DOHH2 (cell line): Measurements from ENCODE around the gene CNTN3.

ENCODE experiments used
- H3F3A ChIP-seq: fragments of 200-600 bp; sonication (generic), shearing (Covaris generic); 2 replicates; pipeline ENCODE4 v1.6.0; 2016; ENCODE audit warnings: antibody characterized with exemption, mild to moderate bottlenecking; ENCODE audit not compliant: control insufficient read depth, insufficient read depth
- H3K27ac ChIP-seq: fragments of 200-600 bp; sonication (generic); 2 replicates; pipeline ENCODE4 v1.5.1; 2014; ENCODE audit warnings: low read depth, mild to moderate bottlenecking, low read length, moderate library complexity
- H3K27me3 ChIP-seq: fragments of 200-600 bp; sonication (generic); 2 replicates; pipeline ENCODE4 v1.6.1; 2014; ENCODE audit warnings: mild to moderate bottlenecking, low read length, mixed read lengths; ENCODE audit not compliant: control insufficient read depth
- H3K36me3 ChIP-seq: fragments of 200-600 bp; sonication (generic); 2 replicates; pipeline ENCODE4 v1.6.1; 2014; ENCODE audit warnings: mild to moderate bottlenecking, low read length, moderate library complexity, mixed read lengths; ENCODE audit not compliant: control insufficient read depth
- H3K4me1 ChIP-seq: fragments of 200-600 bp; sonication (generic); 2 replicates; pipeline ENCODE4 v1.6.1; 2014; ENCODE audit warnings: mild to moderate bottlenecking, low read length, mixed read lengths; ENCODE audit not compliant: control insufficient read depth
- H3K4me2 ChIP-seq: fragments of 200-600 bp; sonication (generic); 2 replicates; pipeline ENCODE4 v1.6.0; 2014; ENCODE audit warnings: mild to moderate bottlenecking, low read length, moderate library complexity
- H3K4me3 ChIP-seq: fragments of 200-600 bp; sonication (generic); 2 replicates; pipeline ENCODE4 v1.5.1; 2014; ENCODE audit warnings: mild to moderate bottlenecking, low read length, mixed read lengths
- H3K79me2 ChIP-seq: fragments of 200-600 bp; sonication (generic); 2 replicates; pipeline ENCODE4 v1.6.1; 2014; ENCODE audit warnings: mild to moderate bottlenecking, low read length, mixed read lengths; ENCODE audit not compliant: control insufficient read depth
- H3K9me2 ChIP-seq: fragments of 200-600 bp; sonication (generic); replicated peaks from 2 replicates; pipeline ENCODE4 v1.6.1; 2014; ENCODE audit warnings: mild to moderate bottlenecking, low read length, mixed read lengths; ENCODE audit not compliant: control insufficient read depth
- H3K9me3 ChIP-seq: fragments of 200-600 bp; sonication (generic); 2 replicates; pipeline ENCODE4 v1.6.1; 2014; ENCODE audit warnings: antibody characterized with exemption, low read length, mixed read lengths; ENCODE audit not compliant: control insufficient read depth, insufficient read depth
- H4K20me1 ChIP-seq: fragments of 200-600 bp; sonication (generic); 2 replicates; pipeline ENCODE4 v1.6.0; 2014; ENCODE audit warnings: low read depth, mild to moderate bottlenecking, antibody characterized with exemption, low read length, moderate library complexity; ENCODE audit not compliant: control insufficient read depth, insufficient read depth
- CTCF ChIP-seq: fragments of 200-600 bp; sonication (generic); IDR thresholded peaks from one replicate; pipeline ENCODE4 v1.5.1; 2014; ENCODE audit warnings: antibody characterized with exemption, mild to moderate bottlenecking, low read depth, low read length; ENCODE audit not compliant: poor library complexity, severe bottlenecking
- EZH2phosphoT487 ChIP-seq: fragments of 200-600 bp; sonication (generic); IDR thresholded peaks from 2 replicates; pipeline ENCODE4 v1.6.1; 2017; ENCODE audit warnings: borderline replicate concordance, mild to moderate bottlenecking, antibody characterized with exemption, low read length, moderate library complexity, mixed read lengths

CNTN3 gene

GRCh38 chr3:74614107-74614967, at the start of gene CNTN3:
Gene CNTN3, minus strand, starts transcription at chr3:74614659. Its CDS starts 93,547 bp downstream, at chr3:74521112.
- Histone ChIP-seq H3K27ac (no peak within 1 kb of the TSS), H3K4me2 (no peak within 1 kb of the TSS), H3K9me2 (no peaks in the 10 kb centered on the region), H3K79me2 (no peaks in the 10 kb centered on the region), H3F3A (no peaks in the 10 kb centered on the region), H3K4me1 (no peaks in the 10 kb centered on the region), H3K4me3 (no peak within 1 kb of the TSS), H3K27me3 (no peaks in the 10 kb centered on the region), H3K36me3 (no peaks in the 10 kb centered on the region), H3K9me3 (peaks cover 9% of the 10 kb centered on the region; the same call in 1 of the 2 replicates), H4K20me1 (no peaks in the 10 kb centered on the region)
- TF ChIP-seq EZH2phosphoT487 (no peak), CTCF (no peak)

GRCh38 chr3:74663178-74663577, 48.7 kb upstream of the CNTN3 start:
- no peak overlapping the region for H3K4me2 ChIP-seq
- H4K20me1 ChIP-seq, result no peaks in the 10 kb centered on the region
- no peak overlapping the region for H3K27ac ChIP-seq
- H3K27me3 ChIP-seq, result no peaks in the 10 kb centered on the region
- H3K79me2 ChIP-seq, result no peaks in the 10 kb centered on the region
- H3K4me1 ChIP-seq, result no peaks in the 10 kb centered on the region
- 0 out of 2 replicates have a peak, but pooled peaks cover 2% of the 10 kb centered on the region for H3K9me2 ChIP-seq
- no peak for TF ChIP-seq EZH2phosphoT487
- H3K4me3 ChIP-seq, result no peak overlapping the region
- no peaks in the 10 kb centered on the region for H3K36me3 ChIP-seq
- H3F3A ChIP-seq, result no peaks in the 10 kb centered on the region
- H3K9me3 ChIP-seq, result no peaks in the 10 kb centered on the region

GRCh38 chr3:74661672-74662071, 47.2 kb upstream of the CNTN3 start:
- Histone ChIP-seq H4K20me1 (no peaks in the 10 kb centered on the region), H3K27ac (no peak overlapping the region), H3F3A (no peaks in the 10 kb centered on the region), H3K9me3 (no peaks in the 10 kb centered on the region), H3K79me2 (no peaks in the 10 kb centered on the region), H3K36me3 (no peaks in the 10 kb centered on the region), H3K9me2 (0 out of 2 replicates have a peak, but pooled peaks cover 2% of the 10 kb centered on the region), H3K4me1 (no peaks in the 10 kb centered on the region), H3K4me3 (no peak overlapping the region), H3K27me3 (no peaks in the 10 kb centered on the region), H3K4me2 (no peak overlapping the region)
- no peak for TF ChIP-seq EZH2phosphoT487
- TF ChIP-seq CTCF, result no peak

- no peak for TF ChIP-seq EZH2phosphoT487
- no peak for TF ChIP-seq CTCF
- Histone ChIP-seq H3K27me3 (no peaks in the 10 kb centered on the region), H3F3A (no peaks in the 10 kb centered on the region), H3K79me2 (no peaks in the 10 kb centered on the region), H3K27ac (no peak overlapping the region), H3K9me2 (no peaks in the 10 kb centered on the region), H3K36me3 (no peaks in the 10 kb centered on the region), H3K4me2 (no peak overlapping the region), H4K20me1 (no peaks in the 10 kb centered on the region), H3K4me1 (no peaks in the 10 kb centered on the region), H3K4me3 (no peak overlapping the region), H3K9me3 (no peaks in the 10 kb centered on the region)
Measured at GRCh38 chr3:74651885-74652284, 37.4 kb upstream of the CNTN3 start.
